GM12874 (cell line): Measurements from ENCODE around the gene TMX2.

ENCODE experiments used
- CTCF ChIP-seq: IDR thresholded peaks from 2 replicates; pipeline ENCODE4 v1.5.1; 2011; ENCODE audit warnings: low read depth, mild to moderate bottlenecking, control low read depth, low read length, moderate library complexity; ENCODE audit not compliant: insufficient read depth

TMX2 gene

GRCh38 chr11:57712256-57713150, at the start of gene TMX2:
TMX2 (plus strand) TSS chr11:57712593; CDS start chr11:57712619, 26 bp downstream.
- no peak for TF ChIP-seq CTCF

GRCh38 chr11:57662893-57663292, 49.5 kb upstream of the TMX2 start:
- TF ChIP-seq CTCF, result no peak; the same call in 1 of the 2 replicates

GRCh38 chr11:57663975-57664374, 48.4 kb upstream of the TMX2 start:
- no peak for TF ChIP-seq CTCF

GRCh38 chr11:57667117-57667735, 45.2 kb upstream of the TMX2 start:
- no peak for TF ChIP-seq CTCF

- peak; percentile 43 for TF ChIP-seq CTCF
These were observed 44.5 kb upstream of the TMX2 start, which contains the start of gene ZDHHC5 for GRCh38 chr11:57667736-57668433. ZDHHC5 (plus strand) TSS chr11:57668114; CDS start chr11:57673091, 4,977 bp downstream.

- no peak for TF ChIP-seq CTCF
These were observed 44.0 kb upstream of the TMX2 start for GRCh38 chr11:57668434-57668782.

- no peak for TF ChIP-seq CTCF
These were observed 38.1 kb upstream of the TMX2 start for GRCh38 chr11:57674251-57674650.
